Muscle of back (tissue), 11 donors: ENCODE results near the gene ZNF407. TPM values are rescaled to one million over a fixed set of nuclear protein-coding genes. Genes with fewer than 3 reads are reported as not detected.
"Not testable (repeated sequence)": the region's sequence is repeated elsewhere in the genome, so short reads cannot be mapped to it uniquely, and the experiment has no call there.

Experiments used
- DNase-seq, 3 donors: peaks; one replicate each; pipeline versions ENCODE4 v3.0.0 to v3.0.0-alpha.2; 2013
- polyA plus RNA-seq, 10 donors: library from polyadenylated mRNA; unstranded; fragments of 120-200 nt; gene quantifications; one replicate each; pipeline ENCODE4 v1.2.1, GENCODE V29; 2013; ENCODE audit not compliant: insufficient read length in 10 of 10

ZNF407 gene
- polyA plus RNA-seq, 10 donors: 4.8 to 7.5 (median 6.0) TPM

GRCh38 chr18:75097491-75098225, 500.0 kb downstream of the ZNF407 start:
- DNase-seq: no peak

- DNase-seq: no peak
Measured at GRCh38 chr18:75100832-75101630, 503.4 kb downstream of the ZNF407 start.

- no peak for DNase-seq
Measured at GRCh38 chr18:75101916-75102315, 504.2 kb downstream of the ZNF407 start.

GRCh38 chr18:75104029-75104428, 506.4 kb downstream of the ZNF407 start:
- DNase-seq: not testable (repeated sequence)

GRCh38 chr18:75104483-75104882, 506.8 kb downstream of the ZNF407 start:
- no peak for DNase-seq

GRCh38 chr18:75105551-75106254, 508.0 kb downstream of the ZNF407 start:
- DNase-seq: no peak

- DNase-seq: no peak
Measured at GRCh38 chr18:75106746-75107145, 509.1 kb downstream of the ZNF407 start.

- DNase-seq: no peak
Measured at GRCh38 chr18:75107196-75107930, 509.7 kb downstream of the ZNF407 start.

- peak in 1 of 3 donors; percentile 34 for DNase-seq
Measured at GRCh38 chr18:75107931-75108276, 510.2 kb downstream of the ZNF407 start.

- peak in 1 of 3 donors; percentile 77 for DNase-seq
Measured at GRCh38 chr18:75108579-75109318, 511.1 kb downstream of the ZNF407 start.

GRCh38 chr18:75109319-75109691, 511.6 kb downstream of the ZNF407 start:
- peak in 1 of 3 donors; percentile 7 for DNase-seq

- no peak for DNase-seq
Measured at GRCh38 chr18:75109819-75110218, 512.1 kb downstream of the ZNF407 start.

GRCh38 chr18:75110311-75110710, 512.6 kb downstream of the ZNF407 start:
- no peak for DNase-seq

- no peak for DNase-seq
Measured at GRCh38 chr18:75110846-75111415, 513.3 kb downstream of the ZNF407 start.

GRCh38 chr18:75111760-75112159, 514.1 kb downstream of the ZNF407 start:
- no peak for DNase-seq

- no peak for DNase-seq
Measured at GRCh38 chr18:75112186-75113096, 514.8 kb downstream of the ZNF407 start.

- DNase-seq: no peak
Measured at GRCh38 chr18:75113455-75113854, 515.8 kb downstream of the ZNF407 start.

- DNase-seq: no peak
Measured at GRCh38 chr18:75114231-75114764, 516.6 kb downstream of the ZNF407 start.
